ENCODE data around the gene SAA1. TPM values are rescaled to one million over a fixed set of nuclear protein-coding genes. Genes with fewer than 3 reads are reported as not detected.

The SAA1 gene
- total and polyA plus RNA-seq, 10 of the 15 experiments (the other 5 are each of a cell fraction or from before 2014, with no cell fraction given) = 0.36 to 6.9 TPM; not detected in 8

GRCh38 chr11:18223591-18224387 is 42.3 kb upstream of the SAA1 start:
- no peak for ATAC-seq
- 45% methylated on average over 3 of the region's 3 CpGs for WGBS (ENCODE audit: insufficient coverage, insufficient replicate concordance, low lambda C conversion rate, missing lambda C conversion rate)
- no TSS peak for BruUV-seq (replicated peaks)
- Histone ChIP-seq H3K4me1 (ENCODE audit: control insufficient read depth, insufficient read depth, low read length) (peaks cover 1% of the 10 kb centered on the region), H3K27ac (ENCODE audit: control insufficient read depth, insufficient read depth) (no peak overlapping the region), H3K9ac (ENCODE audit: control insufficient read depth, insufficient read depth, low read length) (no peak overlapping the region), H3K79me2 (ENCODE audit: control insufficient read depth, insufficient read depth, low read length) (no peaks in the 10 kb centered on the region), H3K4me2 (ENCODE audit: control insufficient read depth, insufficient read depth) (no peak overlapping the region), H3K36me3 (ENCODE audit: control insufficient read depth in 2 of 2, insufficient read depth in 2 of 2, low read length in 1 of 2) (no peaks in the 10 kb centered on the region), H2AFZ (ENCODE audit: control insufficient read depth, low read depth, low read length) (no peak overlapping the region), H3K4me3 (no peak overlapping the region), H4K20me1 (ENCODE audit: control insufficient read depth, insufficient read depth) (no peaks in the 10 kb centered on the region), H3K9me3 (replicated peaks; ENCODE audit: control insufficient read depth, insufficient read depth, low read length) (no peaks in the 10 kb centered on the region; the same call in 2 of the 3 replicates), H3K27me3 (replicated peaks in 1 of 2; ENCODE audit: control insufficient read depth in 2 of 2, insufficient read depth in 2 of 2, low read length in 1 of 2) (no peaks in the 10 kb centered on the region)
- intact Hi-C loops (cut with micrococcal nuclease; ENCODE audit: unreplicated experiment) = no loop called here
- TF ChIP-seq CBFB (IDR thresholded peaks at IDR 0.05; ENCODE audit: low read depth) (no peak), KDM1A (IDR thresholded peaks at IDR 0.05; ENCODE audit: borderline replicate concordance) (no peak), SMARCA5 (IDR thresholded peaks at IDR 0.05) (no peak), ZBTB11 (CRISPR knock-in tag; IDR thresholded peaks at IDR 0.05) (no peak), NFXL1 (IDR thresholded peaks at IDR 0.05; ENCODE audit: borderline replicate concordance) (no peak), POU2F2 (IDR thresholded peaks at IDR 0.05; ENCODE audit: borderline replicate concordance, low read depth, low read length) (no peak), MTA3 (IDR thresholded peaks at IDR 0.05; ENCODE audit: borderline replicate concordance, low read length) (no peak), GATAD2B (conservative IDR thresholded peaks at IDR 0.05; ENCODE audit: low read depth) (no peak), ATF2 (IDR thresholded peaks at IDR 0.05; ENCODE audit: low read length) (no peak), RELA (IDR thresholded peaks at IDR 0.05; ENCODE audit: borderline replicate concordance, partially characterized antibody) (no peak), IKZF2 (IDR thresholded peaks at IDR 0.05) (no peak), ZNF217 (IDR thresholded peaks at IDR 0.05) (no peak)
- RAD21 ChIA-PET (ENCODE audit: unreplicated experiment) = no interaction called here
- SMC1A ChIA-PET (ENCODE audit: uncharacterized antibody, unreplicated experiment) = interaction anchor here (1.2 kb wide), 1 partner anchor 72 kb away, joined by 3 read pairs; no protein-coding TSS in a partner anchor
- FAIRE-seq = no peak
- POLR2A ChIA-PET = no interaction called here
- in situ Hi-C loops (cut with MboI) = no loop called here
- DNase-seq (ENCODE audit: low read depth, low spot score) = no peak
- CTCF ChIA-PET = interaction anchor here (0.6 to 1.6 kb wide), 2 partner anchors 153 to 245 kb away, joined by 3 to 4 read pairs; no protein-coding TSS in a partner anchor

All from GM12878 (cell line).